Endothelial cell (in vitro differentiated cells): ENCODE results near the gene SNX22. TPM values are rescaled to one million over a fixed set of nuclear protein-coding genes. Genes with fewer than 3 reads are reported as not detected.

Experiments used
- DNase-seq: peaks from one replicate; pipeline ENCODE4 v3.0.0; 2021; ENCODE audit warnings: low spot score
- H3K27ac Mint-ChIP-seq: one replicate; pipeline ENCODE4 v1.8.0; 2021; ENCODE audit warnings: mixed read lengths, inconsistent platforms; ENCODE audit not compliant: unreplicated experiment
- H3K27me3 Mint-ChIP-seq: one replicate; pipeline ENCODE4 v1.8.0; 2021; ENCODE audit warnings: mild to moderate bottlenecking, moderate library complexity, mixed read lengths, inconsistent platforms; ENCODE audit not compliant: unreplicated experiment
- H3K36me3 Mint-ChIP-seq: one replicate; pipeline ENCODE4 v1.8.0; 2021; ENCODE audit warnings: mild to moderate bottlenecking, low read depth, mixed read lengths, inconsistent platforms; ENCODE audit not compliant: unreplicated experiment
- H3K4me1 Mint-ChIP-seq: one replicate; pipeline ENCODE4 v1.8.0; 2021; ENCODE audit warnings: mild to moderate bottlenecking, mixed read lengths, inconsistent platforms; ENCODE audit not compliant: unreplicated experiment
- H3K4me3 Mint-ChIP-seq: one replicate; pipeline ENCODE4 v1.8.0; 2021; ENCODE audit warnings: mild to moderate bottlenecking, mixed read lengths, inconsistent platforms; ENCODE audit not compliant: unreplicated experiment
- H3K9me3 Mint-ChIP-seq: one replicate; pipeline ENCODE4 v1.8.0; 2021; ENCODE audit warnings: mixed read lengths, inconsistent platforms; ENCODE audit not compliant: unreplicated experiment
- CTCF ChIP-seq: fragments of 200-600 bp; sonication (generic); IDR thresholded peaks from one replicate; pipeline ENCODE4 v1.5.0; 2021; ENCODE audit warnings: antibody characterized with exemption; ENCODE audit not compliant: unreplicated experiment
- total RNA-seq: library from RNA; stranded (reverse); fragmentation: NEBNext Ultra II Directional; extraction: Animal tissue kit (Norgen Biotek cat#: 25700); gene quantifications from one replicate; pipeline ENCODE4 v1.2.1, GENCODE V29; 2021; ENCODE audit not compliant: unreplicated experiment

Gene SNX22
- total RNA-seq, 1 donor from 2014 or later: 0.41 TPM

GRCh38 chr15:64149424-64149823 is 2.1 kb upstream of the SNX22 start:
- DNase-seq: no peak
- Mint-ChIP-seq H3K4me3 (no peak overlapping the region), H3K36me3 (peaks cover 4% of the 10 kb centered on the region), H3K27me3 (peaks cover 12% of the 10 kb centered on the region), H3K27ac (no peak overlapping the region), H3K9me3 (no peaks in the 10 kb centered on the region), H3K4me1 (peaks cover 8% of the 10 kb centered on the region)
- TF ChIP-seq CTCF: no peak

GRCh38 chr15:64149893-64150578 is 1.5 kb upstream of the SNX22 start:
- H3K36me3 Mint-ChIP-seq: peaks cover 4% of the 10 kb centered on the region
- no peak for DNase-seq
- peaks cover 8% of the 10 kb centered on the region for H3K4me1 Mint-ChIP-seq
- no peaks in the 10 kb centered on the region for H3K9me3 Mint-ChIP-seq
- peaks cover 12% of the 10 kb centered on the region for H3K27me3 Mint-ChIP-seq
- H3K27ac Mint-ChIP-seq: no peak overlapping the region
- TF ChIP-seq CTCF: no peak
- no peak overlapping the region for H3K4me3 Mint-ChIP-seq

GRCh38 chr15:64152507-64153387 is 1.2 kb downstream of the SNX22 start:
- Mint-ChIP-seq H3K27me3 (peaks cover 15% of the 10 kb centered on the region), H3K4me3 (peak overlapping the region; percentile 31), H3K36me3 (peaks cover 9% of the 10 kb centered on the region), H3K4me1 (peaks cover 8% of the 10 kb centered on the region), H3K27ac (no peak overlapping the region), H3K9me3 (no peaks in the 10 kb centered on the region)
- DNase-seq: no peak
- no peak for TF ChIP-seq CTCF

- Mint-ChIP-seq H3K4me3 (no peak overlapping the region), H3K27ac (no peak overlapping the region), H3K36me3 (peaks cover 17% of the 10 kb centered on the region), H3K9me3 (no peaks in the 10 kb centered on the region), H3K27me3 (peaks cover 15% of the 10 kb centered on the region), H3K4me1 (peaks cover 15% of the 10 kb centered on the region)
- peak; percentile 93 for TF ChIP-seq CTCF
- peak; percentile 99 for DNase-seq
Observed at GRCh38 chr15:64153480-64154367, 2.2 kb downstream of the SNX22 start.
